GM21528 (cell line): Measurements from ENCODE around the gene TRAF3IP1.

Experiments used
- ATAC-seq: cut with Tn5 transposase; IDR thresholded peaks from one replicate; pipeline ENCODE4 v1.9.1; 2021; ENCODE audit warnings: mild to moderate bottlenecking, moderate library complexity; ENCODE audit not compliant: unreplicated experiment, low FRiP score

Gene TRAF3IP1

DNA sequence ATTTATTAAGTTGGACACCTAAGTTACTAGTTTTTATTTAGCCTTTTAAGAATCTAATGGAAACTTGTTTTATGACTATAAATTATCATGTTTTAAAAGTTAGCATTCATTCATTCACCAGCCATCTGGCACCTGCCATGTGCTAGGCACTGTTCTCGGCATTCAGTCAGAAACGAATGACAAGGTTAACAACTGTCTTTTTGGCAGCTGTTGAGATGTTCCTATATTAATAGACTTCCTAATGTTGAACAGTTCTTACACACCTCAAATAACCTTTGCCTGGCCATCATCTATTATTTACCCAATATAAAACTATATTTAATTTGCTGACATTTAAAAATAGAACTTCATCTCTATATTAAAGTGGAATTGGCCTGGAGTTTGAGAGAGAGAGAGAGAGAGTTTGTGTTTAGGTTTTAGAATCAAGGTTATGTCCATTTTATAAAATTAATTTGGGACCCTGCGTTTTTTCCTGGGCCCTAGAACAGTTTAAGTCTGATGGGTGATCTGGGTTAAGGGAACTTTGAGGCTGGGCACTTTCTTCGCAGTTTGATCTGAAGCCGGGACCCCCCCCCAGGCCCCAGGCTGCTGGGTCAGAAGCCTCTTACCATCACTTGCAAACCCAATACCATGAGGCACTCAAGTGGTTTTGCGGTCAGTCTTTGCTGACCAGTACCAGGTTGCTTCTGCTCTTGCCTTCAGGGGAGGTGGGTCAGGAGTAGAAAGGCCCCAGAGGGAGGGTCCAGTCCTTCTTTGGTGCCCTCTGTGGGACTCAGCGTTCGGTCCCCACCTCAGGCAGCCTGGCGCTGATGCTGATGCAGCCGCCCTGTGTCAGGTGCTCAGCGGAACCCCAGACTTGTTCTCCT, 58.1 kb downstream of the TRAF3IP1 start:
- no peak for ATAC-seq

DNA sequence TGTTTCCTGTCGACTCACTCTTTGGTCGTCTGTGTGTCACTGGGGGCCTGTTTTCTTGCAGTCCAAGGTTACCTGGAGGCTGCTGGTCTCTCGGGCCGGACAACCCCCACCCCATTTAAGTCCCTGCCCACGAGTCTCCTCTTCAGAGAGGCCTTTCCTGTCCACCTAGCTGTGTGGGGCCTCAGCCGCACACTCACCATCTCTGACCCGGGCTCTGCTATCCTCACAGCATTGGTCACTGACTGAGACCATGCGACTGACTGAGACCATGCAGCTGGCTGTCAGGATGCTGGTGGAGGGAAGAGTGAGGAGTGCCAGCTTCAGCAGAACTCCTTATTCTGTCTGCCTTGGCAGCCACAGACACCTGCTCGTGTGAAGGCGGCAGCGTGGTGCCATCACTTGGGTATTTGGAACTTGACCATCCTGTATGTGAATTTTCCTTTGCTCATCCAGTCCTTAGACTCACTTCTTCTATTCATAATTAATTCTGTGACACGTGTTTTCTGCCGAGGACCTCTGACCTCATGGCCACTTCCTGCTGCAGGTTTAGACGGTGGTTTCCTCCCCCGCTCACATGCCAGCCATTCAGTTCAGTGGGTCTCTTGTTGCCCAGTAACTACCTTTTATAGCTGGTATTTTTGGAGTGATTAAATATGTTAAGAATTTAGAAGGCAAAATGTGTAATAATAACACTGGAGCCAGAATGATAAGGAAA, 58.9 kb downstream of the TRAF3IP1 start:
- no peak for ATAC-seq

DNA sequence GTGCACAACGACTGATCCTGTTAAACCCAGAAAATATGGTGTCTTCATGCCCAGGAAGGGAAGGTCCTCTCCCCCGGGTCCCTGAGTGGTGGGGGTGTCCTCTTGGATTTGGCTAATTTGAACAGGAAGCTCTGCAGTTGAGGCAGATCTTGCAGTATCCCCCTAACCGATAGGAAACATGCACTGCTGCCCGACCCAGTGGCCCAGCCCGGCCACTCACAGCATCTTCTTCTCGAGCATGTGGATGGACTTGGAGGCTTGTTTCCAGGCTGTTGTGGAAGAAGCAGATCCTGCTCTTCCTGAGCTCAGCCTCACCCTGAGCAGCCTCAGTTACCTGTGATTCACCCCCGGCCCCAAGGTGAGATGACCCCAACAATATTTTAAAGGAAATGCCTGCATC, 60.0 kb downstream of the TRAF3IP1 start:
- no peak for ATAC-seq

DNA sequence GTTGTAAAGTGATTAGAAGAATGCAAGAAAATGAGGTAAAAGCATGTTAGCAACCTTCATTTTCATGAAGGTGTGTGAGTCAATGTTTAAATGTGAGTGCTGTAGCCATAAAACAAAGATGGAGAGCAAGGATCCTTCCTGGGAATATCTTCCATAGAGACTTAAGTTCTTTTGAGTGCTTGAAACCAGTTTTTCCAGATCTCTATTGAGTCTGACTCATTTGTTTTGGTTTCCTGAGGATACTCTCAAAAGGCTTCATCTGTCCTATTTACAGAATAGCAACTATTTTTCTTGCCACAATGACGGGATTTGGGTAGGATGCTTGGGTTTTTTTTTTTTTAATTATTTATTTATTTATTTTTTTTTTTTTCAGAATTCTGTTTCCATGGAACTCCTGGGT, 60.5 kb downstream of the TRAF3IP1 start:
- ATAC-seq: no peak

DNA sequence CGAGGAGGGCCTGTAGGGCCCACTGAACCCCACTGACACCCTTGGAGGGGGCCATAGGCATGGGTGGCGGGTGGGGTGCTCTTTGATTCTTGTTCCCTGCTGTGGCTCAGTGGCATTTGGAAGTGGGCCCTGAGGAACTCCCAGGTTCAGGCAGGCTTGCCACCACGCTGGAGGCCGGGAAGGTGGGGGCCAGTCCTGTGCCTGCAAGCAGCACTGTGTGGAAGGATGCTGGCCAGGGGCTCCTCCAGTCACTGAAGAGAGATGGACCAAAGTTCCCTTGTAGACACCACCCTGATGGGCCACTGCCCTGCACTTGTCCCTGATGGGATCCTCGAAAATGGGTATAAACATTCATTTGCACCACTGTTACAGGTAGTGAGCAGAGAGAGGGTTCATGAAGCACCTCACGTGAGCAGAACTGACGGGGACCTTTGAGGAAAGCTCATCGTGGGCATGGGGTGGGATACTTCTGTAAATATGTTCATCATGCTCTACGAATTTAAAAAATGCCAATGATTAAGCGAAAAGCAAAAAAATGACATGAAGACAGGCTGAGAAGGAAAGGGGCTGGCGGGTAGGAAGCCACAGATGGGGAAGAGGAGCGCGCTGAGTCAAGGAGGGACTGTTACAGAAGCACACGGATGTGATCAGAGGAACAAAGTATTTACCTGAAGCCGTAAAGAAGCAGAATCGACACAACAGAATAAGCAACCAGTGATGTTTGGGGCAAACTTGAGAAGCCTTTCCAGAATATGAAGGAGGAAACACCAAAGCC, 61.2 kb downstream of the TRAF3IP1 start:
- ATAC-seq: no peak

DNA sequence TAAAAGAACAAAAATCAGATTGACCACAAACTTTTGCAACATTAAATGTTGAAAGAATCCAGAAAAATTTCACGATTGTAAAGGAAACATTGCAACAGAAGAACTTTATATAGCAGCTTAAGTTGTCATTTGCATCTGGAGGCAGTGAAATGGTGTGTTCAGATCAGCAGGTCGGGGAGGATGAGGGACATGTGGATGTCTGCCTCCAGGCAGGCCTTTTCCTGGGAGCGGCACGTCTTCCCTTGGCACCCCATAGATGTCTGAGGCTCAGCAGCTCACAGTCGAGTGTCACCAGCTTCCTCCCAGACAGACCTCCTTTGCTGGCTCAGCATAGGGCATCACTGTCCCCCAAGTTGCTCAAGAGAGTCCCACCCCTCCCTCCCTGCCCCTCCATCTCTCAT, 62.1 kb downstream of the TRAF3IP1 start:
- ATAC-seq: no peak

DNA sequence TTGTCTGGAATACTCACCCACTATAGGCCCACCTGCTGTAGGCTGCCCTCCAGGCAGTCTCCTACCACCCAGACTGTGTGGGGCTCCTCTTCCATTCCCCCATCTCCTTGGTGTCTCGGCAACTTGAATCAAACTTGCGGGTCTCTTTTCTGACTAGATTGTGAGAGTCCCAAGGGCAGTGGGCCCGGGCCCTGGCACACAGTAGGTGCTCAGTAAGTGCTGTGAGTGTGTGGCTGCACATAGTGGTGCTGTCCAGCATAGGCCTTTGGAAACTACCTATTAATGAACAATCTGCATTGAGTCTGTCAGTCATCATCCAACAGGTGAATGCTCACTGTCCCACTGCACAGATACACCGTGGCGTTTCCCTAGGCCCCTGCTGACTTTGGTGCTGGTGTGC, 62.8 kb downstream of the TRAF3IP1 start:
- ATAC-seq: no peak

DNA sequence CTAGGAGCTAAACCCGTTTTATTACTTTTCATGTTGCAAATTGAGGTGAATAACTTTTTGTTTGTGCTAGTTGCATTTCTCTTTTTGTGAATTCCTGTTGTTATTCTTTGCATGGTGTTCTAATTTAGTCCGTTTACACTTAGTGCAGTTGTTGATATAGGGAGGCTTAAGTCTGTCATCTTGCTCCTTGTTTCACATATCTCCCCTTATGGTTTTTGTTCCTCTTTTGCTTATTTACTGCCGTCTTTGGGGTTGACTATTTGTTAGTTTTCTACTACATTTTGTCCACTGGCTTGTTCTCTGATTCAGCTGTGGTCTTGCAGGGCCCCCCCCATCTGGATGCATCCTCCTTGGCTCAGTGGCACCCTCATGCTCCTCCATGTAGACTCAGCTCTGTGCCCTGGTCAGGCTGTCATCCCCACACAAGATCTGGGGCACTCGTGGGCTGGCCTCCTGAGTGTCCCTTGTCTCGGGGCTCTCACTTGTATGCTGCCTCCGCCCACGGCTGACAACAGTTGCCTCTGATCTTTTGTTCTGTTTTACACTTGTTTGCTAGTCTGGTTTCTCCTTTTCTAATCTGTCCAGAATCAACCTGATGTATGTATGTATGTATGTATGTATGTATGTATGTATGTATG, 63.5 kb downstream of the TRAF3IP1 start:
- no peak for ATAC-seq

DNA sequence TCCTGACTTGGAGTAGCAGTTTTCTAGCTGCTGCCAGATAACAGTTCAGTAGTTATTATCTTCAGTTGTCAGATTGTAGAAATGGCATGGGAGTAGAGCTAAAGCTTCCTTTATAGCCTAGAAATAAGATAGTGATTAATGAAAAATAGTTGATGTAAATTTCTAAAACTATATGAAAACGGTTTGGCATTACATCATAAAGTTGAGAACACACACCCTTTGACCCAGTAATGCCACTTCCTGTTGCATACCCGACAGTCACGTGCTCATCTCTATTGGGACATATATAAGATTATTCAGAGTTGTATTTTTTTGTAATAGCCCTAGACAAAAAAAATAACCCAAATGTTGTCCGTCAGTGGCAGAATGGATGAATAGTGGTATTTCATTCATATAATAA, 67.0 kb downstream of the TRAF3IP1 start:
- ATAC-seq: no peak

DNA sequence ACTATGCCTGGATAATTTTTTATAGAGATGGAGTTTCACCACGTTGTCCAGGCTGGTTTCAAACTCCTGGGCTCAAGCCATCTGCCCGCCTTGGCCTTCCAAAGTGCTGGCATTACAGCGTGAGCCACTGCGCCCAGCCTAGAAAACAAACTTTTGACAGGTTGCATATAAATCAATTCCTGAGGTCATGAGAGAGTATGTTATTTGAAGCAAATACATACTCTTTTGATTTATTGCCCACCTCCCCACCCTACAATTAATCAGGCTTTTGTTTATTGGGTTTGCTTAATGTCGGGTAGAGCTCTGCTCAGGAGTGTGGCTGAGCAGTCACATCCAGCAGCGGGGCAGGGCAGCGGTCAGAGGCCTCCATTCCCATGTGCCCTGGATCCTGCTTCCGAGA, 68.5 kb downstream of the TRAF3IP1 start:
- ATAC-seq: no peak

DNA sequence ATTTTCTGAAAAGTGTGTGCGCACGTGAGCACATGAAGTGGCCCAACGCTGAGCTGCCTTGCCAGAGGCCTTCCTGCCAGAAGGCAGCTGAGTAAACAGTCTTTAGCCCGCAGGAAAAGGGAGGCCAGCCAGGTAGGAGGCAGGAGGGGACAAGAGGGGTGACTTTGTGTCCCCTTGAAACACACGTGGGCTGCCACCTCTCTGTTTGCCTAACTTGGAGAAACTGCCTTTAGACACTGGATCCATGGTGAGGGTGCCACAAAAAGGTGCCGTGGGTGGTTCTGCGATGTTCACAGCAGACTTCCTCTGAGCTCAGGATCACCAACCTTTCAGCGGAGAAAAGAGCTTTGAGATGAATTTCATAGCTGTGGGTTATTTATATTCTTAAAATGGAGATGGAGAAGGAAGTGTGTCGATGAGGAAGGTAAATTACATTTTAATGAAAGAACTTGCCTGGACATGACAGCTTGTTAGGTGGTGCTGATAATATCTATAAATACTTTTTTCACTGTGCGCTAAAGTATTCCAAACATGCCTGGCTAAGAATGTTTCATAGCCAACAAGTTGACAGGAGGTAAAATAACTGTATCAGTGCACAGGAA, 69.8 kb downstream of the TRAF3IP1 start:
- ATAC-seq: no peak

DNA sequence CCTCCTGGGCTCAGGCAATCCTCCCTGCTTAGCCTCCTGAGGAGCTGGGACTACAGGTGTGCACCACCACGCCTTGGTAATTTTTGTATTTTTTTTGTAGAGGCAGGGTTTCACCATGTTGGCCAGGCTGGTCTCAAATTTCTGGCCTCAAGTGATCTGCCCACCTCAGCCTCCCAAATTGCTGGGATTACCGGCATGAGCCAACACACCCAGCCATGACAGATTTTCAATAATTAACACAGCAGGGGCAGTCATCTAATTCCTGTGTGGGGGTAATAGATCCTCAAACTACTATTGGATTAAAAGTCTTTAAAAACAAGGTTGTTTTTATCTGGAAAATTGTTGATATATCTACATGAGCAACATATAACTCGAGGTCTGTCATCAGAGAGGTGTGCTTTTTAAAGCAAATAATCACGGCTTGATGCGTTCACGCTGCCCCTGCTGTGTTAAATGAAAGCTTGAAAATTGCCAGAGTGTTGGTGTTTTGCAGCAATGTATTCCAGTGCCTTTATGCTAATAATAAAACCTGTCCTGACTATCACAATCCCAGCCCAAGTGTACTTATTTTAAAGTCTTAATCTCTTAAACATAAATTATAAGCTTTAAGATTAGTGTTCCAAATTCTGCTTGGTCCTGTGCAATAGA, 70.8 kb downstream of the TRAF3IP1 start:
- ATAC-seq: no peak

DNA sequence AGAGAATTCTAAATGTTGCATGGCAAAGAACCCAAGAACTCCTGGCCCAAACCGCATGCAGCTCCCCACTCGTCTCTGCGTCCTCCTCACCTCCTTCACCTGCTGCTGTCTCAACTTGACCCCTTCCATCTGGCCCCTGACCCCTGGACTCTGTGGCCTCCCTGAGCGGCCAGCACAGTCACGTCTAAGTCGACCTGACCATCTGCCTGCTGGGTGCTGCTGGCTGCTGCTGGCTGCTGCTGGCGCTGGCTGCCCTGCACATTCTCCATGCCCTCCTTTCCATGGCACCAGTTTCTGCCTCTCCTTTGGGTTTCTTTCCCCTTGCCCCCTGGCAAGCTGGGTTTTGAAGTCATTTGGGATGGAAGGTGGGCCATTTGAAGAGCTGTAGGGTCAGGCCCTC, 76.3 kb downstream of the TRAF3IP1 start:
- no peak for ATAC-seq

DNA sequence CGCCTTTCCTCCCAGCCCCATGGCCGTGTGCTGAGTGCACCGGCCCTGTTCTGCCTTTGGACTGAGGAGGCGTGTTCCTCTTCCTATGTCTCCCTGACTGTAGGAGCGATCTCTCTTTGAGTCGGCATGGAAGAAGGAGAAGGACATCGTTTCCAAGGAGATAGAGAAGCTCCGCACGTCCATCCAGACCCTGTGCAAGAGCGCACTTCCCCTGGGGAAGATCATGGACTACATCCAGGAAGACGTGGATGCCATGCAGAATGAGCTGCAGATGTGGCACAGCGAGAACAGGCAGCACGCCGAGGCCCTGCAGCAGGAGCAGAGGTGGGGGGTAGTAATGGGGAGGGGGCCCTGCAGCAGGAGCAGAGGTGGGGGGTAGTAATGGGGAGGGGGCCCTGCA, 77.0 kb downstream of the TRAF3IP1 start:
- no peak for ATAC-seq

DNA sequence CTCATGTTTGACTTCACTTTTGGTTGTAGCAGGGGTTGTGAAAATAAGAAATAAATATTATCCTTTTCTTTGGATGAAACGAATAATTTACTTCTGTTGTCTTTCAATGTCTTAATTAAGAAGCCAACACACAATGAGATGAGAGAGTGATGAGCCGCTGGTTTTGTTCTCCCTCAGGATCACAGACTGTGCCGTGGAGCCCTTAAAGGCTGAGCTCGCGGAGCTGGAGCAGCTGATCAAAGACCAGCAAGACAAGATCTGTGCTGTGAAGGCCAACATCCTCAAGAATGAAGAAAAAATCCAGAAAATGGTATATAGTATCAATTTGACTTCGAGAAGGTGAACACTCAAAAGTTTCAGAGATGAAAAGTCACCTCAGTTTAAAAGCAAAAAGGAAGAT, 78.3 kb downstream of the TRAF3IP1 start:
- no peak for ATAC-seq

DNA sequence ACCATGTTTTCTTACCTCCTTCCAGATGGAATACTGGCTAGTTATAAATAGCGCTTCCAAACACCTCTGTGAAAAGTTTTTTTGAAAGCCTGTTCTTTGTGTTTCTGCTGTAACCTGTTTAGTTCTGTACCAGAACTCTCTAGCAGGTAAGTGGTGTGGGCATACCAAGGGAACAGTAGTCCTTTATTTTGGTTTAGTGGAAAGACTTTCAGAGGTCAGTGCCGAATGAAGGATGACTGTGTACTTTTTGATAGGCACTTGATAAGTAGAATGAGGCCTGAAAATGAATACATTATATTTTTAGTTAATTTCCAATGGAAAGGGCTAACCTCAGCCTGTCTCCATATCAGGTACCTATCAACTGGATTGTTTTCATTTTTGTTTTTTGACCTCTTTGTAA, 78.8 kb downstream of the TRAF3IP1 start:
- no peak for ATAC-seq

DNA sequence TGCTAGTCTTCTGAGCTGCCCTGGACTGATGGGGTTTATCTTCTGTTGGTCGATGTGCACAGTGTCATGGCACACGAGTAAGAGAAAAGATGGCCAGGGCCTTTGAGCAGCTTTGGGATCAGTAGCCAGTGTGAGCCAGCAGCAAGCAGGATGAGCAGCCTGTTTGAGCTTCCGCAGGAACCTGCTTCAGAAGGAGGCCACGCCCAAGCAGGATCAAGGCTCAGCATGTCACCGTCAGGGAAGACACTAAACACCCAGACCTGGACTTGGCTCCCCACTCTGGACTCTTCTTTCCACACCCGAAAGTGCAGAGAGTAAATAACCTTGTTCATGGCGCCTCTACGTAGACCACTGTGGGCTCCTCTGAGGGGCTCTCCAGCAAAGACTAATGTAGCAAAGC, 81.2 kb downstream of the TRAF3IP1 start:
- no peak for ATAC-seq

DNA sequence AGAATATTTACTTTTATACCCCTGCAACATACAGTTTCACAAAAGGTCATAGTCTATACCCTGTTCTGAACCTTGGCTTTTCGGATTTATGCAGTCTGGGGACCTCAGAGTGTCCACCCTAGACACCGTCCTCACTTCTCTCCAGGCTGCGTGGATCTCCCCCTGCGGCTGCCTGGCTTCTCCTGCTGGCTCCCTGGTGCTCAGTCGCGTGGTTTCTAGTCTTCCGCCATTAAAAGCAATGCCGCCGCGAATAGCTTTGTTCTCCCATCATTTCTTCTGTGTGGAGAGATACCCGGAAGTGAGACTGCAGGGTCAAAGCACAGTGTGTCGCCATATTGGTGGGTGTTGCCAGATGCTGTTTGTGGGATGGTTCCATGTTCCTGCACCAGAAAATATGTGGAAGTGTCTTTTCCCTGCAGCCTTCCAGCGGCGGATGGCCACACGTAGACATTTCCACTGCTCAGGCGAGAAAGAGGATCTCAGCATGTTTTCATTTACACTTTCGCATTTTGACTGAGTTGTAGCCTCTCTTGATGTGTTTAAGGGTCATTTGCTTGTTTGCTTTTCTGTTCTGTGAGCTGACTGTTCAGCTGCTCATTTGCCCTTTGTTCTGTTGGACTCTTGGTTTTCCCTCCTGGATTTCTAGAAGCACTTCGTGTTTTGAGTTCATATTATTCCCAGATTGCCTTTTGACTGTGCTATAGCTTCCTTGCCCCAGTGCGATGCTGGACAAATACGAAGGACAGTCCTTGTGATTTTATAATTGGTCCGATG, 83.5 kb downstream of the TRAF3IP1 start:
- no peak for ATAC-seq
